GM19193 (cell line): ENCODE measurements around the gene RBMY1E.
"Not testable (repeated sequence)": the region's sequence is repeated elsewhere in the genome, so short reads cannot be mapped to it uniquely, and the experiment has no call there.

ENCODE experiments used
- POLR2A ChIP-seq: IDR thresholded peaks from 4 replicates; pipeline ENCODE4 v1.6.1; 2011; ENCODE audit not compliant: insufficient read depth, insufficient read length; ENCODE audit errors: extremely low read depth

Gene RBMY1E

GRCh38 chrY:21917932-21918331, at the start of gene RBMY1E:
Gene RBMY1E, minus strand, starts transcription at chrY:21918032. Its CDS starts 1,978 bp downstream, at chrY:21916054.
- TF ChIP-seq POLR2A, result not testable (repeated sequence)

DNA sequence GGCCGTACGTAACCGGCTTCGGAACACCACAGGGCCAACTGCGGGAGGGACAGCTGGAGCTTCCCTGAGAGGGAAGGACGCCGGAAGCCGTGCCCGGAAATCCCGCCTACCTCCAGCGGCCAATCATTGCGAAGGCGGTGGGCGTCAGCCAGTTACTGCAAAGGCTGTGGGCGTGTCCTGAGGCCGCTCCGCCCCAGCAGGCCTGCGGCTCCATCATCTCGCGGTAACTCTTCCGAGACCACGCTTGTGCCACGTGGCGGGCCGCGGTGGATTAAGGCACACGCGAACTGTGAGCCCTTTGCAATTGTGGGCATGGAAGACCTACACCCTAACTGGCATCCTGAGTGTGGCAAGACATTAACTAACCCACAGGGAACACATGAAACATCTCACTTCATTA, 23.4 kb downstream of the RBMY1E start, which contains the start of gene RBMY1D:
Gene RBMY1D (minus strand): TSS at position 101 of the 400 bp plus-strand sequence. CDS start 2,013 bp downstream, outside the sequence.
- not testable (repeated sequence) for TF ChIP-seq POLR2A
